SH-SY5Y (cell line): ENCODE results near the gene THBD.

Source experiments
- GATA2 ChIP-seq: IDR thresholded peaks from 2 replicates; pipeline ENCODE4 v1.6.1; 2011; ENCODE audit warnings: mild to moderate bottlenecking, low read depth, low read length
- GATA3 ChIP-seq: IDR thresholded peaks from 2 replicates; pipeline ENCODE4 v1.6.1; 2011; ENCODE audit warnings: low read depth, mild to moderate bottlenecking, low read length, moderate library complexity

GRCh38 chr20:23021541-23021940 lies 27.9 kb downstream of the THBD start:
- TF ChIP-seq GATA2 (no peak), GATA3 (no peak)
